RWPE2 (cell line): Measurements from ENCODE around the gene SMPD2.

Experiments used
- ATAC-seq: fragments of 200-7000 bp; cut with Tn5 transposase; 3 replicates; pipeline ENCODE4 v1.9.1; 2021; ENCODE audit warnings: low read depth
- DNase-seq: peaks from one replicate; pipeline ENCODE4 v3.0.0-alpha.2; 2020; ENCODE audit warnings: low spot score
- H3K27ac ChIP-seq: fragments of 450-650 bp; 2 replicates; pipeline ENCODE4 v1.5.1; 2017; ENCODE audit warnings: mild to moderate bottlenecking; ENCODE audit not compliant: poor library complexity, severe bottlenecking
- H3K27me3 ChIP-seq: fragments of 250-450 bp; sonication (Bioruptor Pico); 2 replicates; pipeline ENCODE4 v1.5.1; 2021; ENCODE audit warnings: mild to moderate bottlenecking, moderate library complexity; ENCODE audit not compliant: insufficient read depth, poor library complexity, severe bottlenecking
- H3K36me3 ChIP-seq: fragments of 250-450 bp; sonication (Bioruptor Pico); 2 replicates; pipeline ENCODE4 v1.5.1; 2020; ENCODE audit warnings: low read depth, mild to moderate bottlenecking, moderate library complexity
- H3K4me1 ChIP-seq: fragments of 250-450 bp; sonication (Bioruptor Pico); 2 replicates; pipeline ENCODE4 v1.5.1; 2021; ENCODE audit warnings: mild to moderate bottlenecking, moderate library complexity; ENCODE audit not compliant: insufficient read depth, poor library complexity, severe bottlenecking
- H3K4me3 ChIP-seq: fragments of 250-450 bp; sonication (Bioruptor Pico); 2 replicates; pipeline ENCODE4 v1.5.1; 2021; ENCODE audit warnings: mild to moderate bottlenecking, moderate library complexity; ENCODE audit not compliant: severe bottlenecking
- H3K9me3 ChIP-seq: fragments of 250-450 bp; sonication (Bioruptor Pico); 2 replicates; pipeline ENCODE4 v1.5.1; 2021; ENCODE audit warnings: mild to moderate bottlenecking, moderate library complexity; ENCODE audit not compliant: severe bottlenecking
- TF ChIP-seq, protein P1 (sequence below): fragments of 450-650 bp; IDR thresholded peaks from one replicate; pipeline ENCODE4 v1.5.1; 2017; ENCODE audit warnings: mild to moderate bottlenecking, moderate library complexity; ENCODE audit not compliant: poor library complexity, severe bottlenecking

The SMPD2 gene

DNA sequence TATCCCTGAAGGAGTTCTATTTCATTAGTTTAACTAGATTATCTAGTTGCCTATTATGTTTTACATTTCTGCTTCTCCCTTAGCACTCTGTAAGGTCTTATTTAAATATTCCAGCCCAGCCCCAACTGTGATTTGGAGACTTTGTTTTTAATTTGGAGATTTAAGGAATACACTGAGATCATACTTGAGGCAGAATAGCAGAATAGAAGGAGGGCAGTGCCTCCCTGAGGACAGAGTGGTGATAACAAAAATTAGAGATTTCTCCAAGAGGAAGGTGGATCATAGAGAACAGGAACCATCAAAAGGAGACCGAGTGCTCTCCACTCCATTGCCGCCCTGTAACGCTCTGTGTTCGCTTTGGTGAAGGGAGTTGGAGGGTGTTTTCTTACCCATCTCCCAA, 43.5 kb upstream of the SMPD2 start:
- H3K4me1 ChIP-seq, result no peaks in the 10 kb centered on the region
- no peaks in the 10 kb centered on the region for H3K27me3 ChIP-seq
- ATAC-seq (0 out of 3 replicates have a peak, but pooled peaks have one; percentile 35), DNase-seq (no peak)
- H3K9me3 ChIP-seq, result no peaks in the 10 kb centered on the region
- H3K27ac ChIP-seq, result no peak overlapping the region
- TF ChIP-seq, protein P1, sequence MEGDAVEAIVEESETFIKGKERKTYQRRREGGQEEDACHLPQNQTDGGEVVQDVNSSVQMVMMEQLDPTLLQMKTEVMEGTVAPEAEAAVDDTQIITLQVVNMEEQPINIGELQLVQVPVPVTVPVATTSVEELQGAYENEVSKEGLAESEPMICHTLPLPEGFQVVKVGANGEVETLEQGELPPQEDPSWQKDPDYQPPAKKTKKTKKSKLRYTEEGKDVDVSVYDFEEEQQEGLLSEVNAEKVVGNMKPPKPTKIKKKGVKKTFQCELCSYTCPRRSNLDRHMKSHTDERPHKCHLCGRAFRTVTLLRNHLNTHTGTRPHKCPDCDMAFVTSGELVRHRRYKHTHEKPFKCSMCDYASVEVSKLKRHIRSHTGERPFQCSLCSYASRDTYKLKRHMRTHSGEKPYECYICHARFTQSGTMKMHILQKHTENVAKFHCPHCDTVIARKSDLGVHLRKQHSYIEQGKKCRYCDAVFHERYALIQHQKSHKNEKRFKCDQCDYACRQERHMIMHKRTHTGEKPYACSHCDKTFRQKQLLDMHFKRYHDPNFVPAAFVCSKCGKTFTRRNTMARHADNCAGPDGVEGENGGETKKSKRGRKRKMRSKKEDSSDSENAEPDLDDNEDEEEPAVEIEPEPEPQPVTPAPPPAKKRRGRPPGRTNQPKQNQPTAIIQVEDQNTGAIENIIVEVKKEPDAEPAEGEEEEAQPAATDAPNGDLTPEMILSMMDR, result peak; percentile 35
- no peaks in the 10 kb centered on the region for H3K36me3 ChIP-seq
- no peak overlapping the region for H3K4me3 ChIP-seq

DNA sequence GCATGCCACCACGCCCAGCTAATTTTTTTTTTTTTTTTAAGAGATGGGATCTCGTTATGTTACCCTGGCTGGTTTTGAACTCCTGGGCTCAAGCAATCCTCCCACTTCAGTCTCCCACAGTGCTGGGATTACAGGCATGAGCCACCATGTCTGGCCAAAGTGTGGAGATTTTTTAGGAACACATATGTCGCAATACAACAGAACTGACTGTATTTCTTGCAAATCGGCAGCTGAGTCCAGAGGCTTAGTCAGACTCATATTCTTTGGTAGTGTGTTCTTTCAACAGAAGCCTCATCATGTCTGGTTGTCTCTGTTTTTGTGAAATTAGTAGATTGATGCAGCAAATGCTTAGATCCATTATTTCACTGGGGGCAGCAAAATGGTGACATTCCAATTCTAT, 34.3 kb upstream of the SMPD2 start:
- H3K9me3 ChIP-seq, result no peaks in the 10 kb centered on the region
- H3K27me3 ChIP-seq, result no peaks in the 10 kb centered on the region
- H3K36me3 ChIP-seq, result no peaks in the 10 kb centered on the region
- peak; percentile 36; the same call in 1 of the 3 replicates for ATAC-seq
- DNase-seq, result no peak
- no peaks in the 10 kb centered on the region for H3K4me1 ChIP-seq
- H3K4me3 ChIP-seq, result no peak overlapping the region
- no peak overlapping the region for H3K27ac ChIP-seq
- TF ChIP-seq, protein P1, result no peak

DNA sequence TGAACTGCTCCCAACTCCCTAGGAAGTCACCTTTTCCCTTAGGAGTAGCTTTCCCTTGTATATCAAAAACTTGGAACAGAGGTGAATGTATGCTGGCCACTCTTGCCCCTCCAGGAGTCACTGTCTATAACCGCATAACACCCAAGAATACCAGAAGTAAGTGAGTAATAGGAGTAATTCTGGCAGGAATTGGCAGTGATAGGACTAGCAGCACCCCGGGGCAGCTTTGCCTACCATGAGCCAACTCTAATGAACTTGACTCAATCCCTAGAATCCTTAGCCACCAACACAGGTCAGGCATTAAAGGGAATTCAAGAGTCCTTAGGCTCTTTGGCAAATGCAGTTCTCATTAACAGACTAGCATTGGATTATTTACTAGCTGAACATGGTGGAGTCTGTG, 29.5 kb upstream of the SMPD2 start:
- ATAC-seq (0 out of 3 replicates have a peak, but pooled peaks have one; percentile 19), DNase-seq (no peak)
- Histone ChIP-seq H3K27me3 (no peaks in the 10 kb centered on the region), H3K9me3 (no peaks in the 10 kb centered on the region), H3K36me3 (no peaks in the 10 kb centered on the region), H3K4me1 (no peaks in the 10 kb centered on the region), H3K27ac (no peak overlapping the region), H3K4me3 (no peak overlapping the region)
- TF ChIP-seq, protein P1, result no peak

DNA sequence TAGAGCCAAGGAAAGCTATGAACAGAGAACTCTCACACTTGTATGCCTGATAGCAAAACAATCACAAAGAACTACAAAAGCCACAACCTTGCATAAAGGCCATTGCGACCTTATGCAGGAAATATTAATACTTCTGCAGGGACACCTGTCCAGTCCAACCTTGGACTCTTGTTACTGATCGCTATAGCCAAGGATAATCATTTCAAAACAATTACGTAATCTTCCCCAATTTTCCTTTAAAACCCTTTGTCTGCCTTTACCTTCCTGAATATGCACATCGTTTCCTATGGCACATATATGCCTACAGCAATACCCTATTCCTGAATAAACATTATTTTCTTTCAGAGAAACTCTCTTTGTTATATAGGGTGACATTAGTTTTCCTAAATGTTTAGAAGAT, 22.9 kb upstream of the SMPD2 start:
- Histone ChIP-seq H3K27me3 (no peaks in the 10 kb centered on the region), H3K27ac (no peak overlapping the region), H3K36me3 (no peaks in the 10 kb centered on the region), H3K9me3 (no peaks in the 10 kb centered on the region), H3K4me1 (no peaks in the 10 kb centered on the region), H3K4me3 (no peak overlapping the region)
- no peak for DNase-seq
- ATAC-seq, result no peak
- TF ChIP-seq, protein P1, result no peak

DNA sequence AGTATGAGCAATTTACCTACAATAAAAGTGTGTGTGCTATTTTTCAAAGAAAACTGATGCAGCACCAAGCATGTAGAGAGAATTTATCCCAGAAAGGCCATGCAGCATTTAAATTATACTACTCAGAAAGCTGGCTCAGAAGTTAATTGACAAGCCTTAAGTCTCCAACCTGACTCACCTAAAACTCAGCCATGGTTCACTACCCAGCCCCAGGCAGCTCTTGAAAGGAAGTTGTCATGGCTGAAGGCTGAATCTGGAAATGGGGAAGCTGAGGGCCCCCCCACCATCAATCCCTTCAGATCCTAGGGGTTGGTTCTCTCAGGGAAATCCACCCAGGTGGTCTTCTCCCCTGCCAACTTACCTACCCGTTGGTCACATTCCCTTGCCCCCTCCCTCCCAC, 19.8 kb upstream of the SMPD2 start:
- H3K4me1 ChIP-seq, result no peaks in the 10 kb centered on the region
- TF ChIP-seq, protein P1, result no peak
- H3K4me3 ChIP-seq, result no peak overlapping the region
- no peaks in the 10 kb centered on the region for H3K36me3 ChIP-seq
- DNase-seq, result no peak
- H3K27ac ChIP-seq, result no peak overlapping the region
- H3K9me3 ChIP-seq, result no peaks in the 10 kb centered on the region
- H3K27me3 ChIP-seq, result no peaks in the 10 kb centered on the region
- ATAC-seq, result peak; percentile 66; the same call in 2 of the 3 replicates
